OCI-LY7 (cell line): ENCODE measurements around the gene TRIM8.

ENCODE experiments used
- EZH2phosphoT487 ChIP-seq: fragments of 200-600 bp; sonication (generic); IDR thresholded peaks from 2 replicates; pipeline ENCODE4 v1.6.1; 2018; ENCODE audit warnings: low read depth, borderline replicate concordance, mild to moderate bottlenecking, mixed run types, antibody characterized with exemption, low read length, moderate library complexity, mixed read lengths
- TF ChIP-seq, protein P1 (sequence below): fragments of 200-600 bp; sonication (generic); conservative IDR thresholded peaks from 2 replicates; pipeline ENCODE4 v1.5.1; 2014; ENCODE audit warnings: mild to moderate bottlenecking, antibody characterized with exemption, low read length, moderate library complexity, mixed read lengths

DNA sequence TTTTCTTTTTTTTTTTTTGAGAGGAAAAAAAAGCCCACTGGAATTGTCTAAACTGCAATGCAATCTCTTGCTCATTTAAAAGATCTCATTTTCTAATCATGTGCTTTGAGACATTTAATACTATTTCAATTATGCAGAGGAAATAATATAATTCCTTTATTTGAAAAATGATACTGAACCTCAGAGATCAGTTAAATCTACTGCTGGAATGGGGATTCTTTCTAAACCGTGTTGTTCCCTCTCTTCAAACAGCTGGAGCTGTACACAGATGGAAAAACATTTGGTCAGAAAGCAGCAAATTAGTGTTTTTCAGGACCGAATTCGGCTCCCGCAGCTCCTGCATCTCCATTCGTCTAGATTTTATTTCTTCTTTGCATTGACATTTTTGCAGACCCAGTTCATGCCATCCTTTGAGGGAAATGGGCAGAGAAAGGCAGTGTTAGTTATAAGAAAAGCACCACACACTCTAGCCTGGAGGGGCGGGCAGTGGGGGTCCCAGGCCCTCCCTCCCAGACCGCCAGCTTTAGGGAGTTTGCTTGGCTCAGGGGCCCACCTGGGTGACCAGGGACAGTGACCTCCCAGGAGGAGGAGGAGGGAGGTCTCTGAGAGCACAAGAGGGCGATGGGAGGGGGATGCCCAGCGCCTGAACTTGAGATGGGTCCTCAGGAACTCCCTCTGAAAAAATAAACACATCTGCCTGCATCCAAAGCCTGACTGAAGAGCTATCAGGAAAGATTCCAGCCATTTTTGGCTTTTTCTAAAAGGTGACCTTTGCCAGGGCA lies 32.4 kb downstream of the TRIM8 start:
- TF ChIP-seq, protein P1, sequence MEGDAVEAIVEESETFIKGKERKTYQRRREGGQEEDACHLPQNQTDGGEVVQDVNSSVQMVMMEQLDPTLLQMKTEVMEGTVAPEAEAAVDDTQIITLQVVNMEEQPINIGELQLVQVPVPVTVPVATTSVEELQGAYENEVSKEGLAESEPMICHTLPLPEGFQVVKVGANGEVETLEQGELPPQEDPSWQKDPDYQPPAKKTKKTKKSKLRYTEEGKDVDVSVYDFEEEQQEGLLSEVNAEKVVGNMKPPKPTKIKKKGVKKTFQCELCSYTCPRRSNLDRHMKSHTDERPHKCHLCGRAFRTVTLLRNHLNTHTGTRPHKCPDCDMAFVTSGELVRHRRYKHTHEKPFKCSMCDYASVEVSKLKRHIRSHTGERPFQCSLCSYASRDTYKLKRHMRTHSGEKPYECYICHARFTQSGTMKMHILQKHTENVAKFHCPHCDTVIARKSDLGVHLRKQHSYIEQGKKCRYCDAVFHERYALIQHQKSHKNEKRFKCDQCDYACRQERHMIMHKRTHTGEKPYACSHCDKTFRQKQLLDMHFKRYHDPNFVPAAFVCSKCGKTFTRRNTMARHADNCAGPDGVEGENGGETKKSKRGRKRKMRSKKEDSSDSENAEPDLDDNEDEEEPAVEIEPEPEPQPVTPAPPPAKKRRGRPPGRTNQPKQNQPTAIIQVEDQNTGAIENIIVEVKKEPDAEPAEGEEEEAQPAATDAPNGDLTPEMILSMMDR: no peak
- TF ChIP-seq EZH2phosphoT487: no peak
